ENCODE results near the gene BPGM.
"Not testable (repeated sequence)": the region's sequence is repeated elsewhere in the genome, so short reads cannot be mapped to it uniquely, and the experiment has no call there.

Gene BPGM

DNA sequence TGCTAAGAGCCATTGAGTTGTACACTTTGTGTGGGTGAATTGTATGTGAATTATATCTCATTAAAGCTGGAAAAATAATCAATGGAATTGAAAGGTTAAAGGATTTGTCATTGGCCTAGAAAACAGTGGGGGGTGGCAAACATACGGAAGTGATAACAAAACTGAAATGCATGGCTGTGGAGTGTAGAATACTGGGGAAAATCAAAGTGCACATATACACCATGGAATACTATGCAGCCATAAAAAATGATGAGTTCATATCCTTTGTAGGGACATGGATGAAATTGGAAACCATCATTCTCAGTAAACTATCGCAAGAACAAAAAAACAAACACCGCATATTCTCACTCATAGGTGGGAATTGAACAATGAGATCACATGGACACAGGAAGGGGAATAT lies 18.4 kb downstream of the BPGM start:
- DNase-seq = not testable (repeated sequence)

DNA sequence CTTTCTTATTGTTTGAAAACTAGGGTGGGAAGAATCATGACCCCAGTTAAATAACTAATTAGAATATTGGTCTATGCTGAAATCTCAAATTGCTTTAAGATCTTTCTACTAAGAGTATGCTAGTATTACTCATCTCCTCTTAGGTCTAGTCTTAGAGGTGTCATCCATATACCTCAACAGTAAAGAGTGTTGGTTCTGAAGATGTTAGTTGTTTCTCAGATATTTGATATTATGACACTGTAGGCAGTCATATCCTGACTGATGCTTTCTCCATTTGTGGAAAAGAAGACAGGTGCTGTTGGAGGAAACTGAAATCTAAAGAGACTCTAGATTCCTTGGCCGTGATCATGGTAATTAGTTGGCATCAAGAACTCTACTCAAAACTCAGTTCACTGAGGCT lies 21.2 kb downstream of the BPGM start:
- DNase-seq = peak in 1 of 5 experiments; percentile 57

DNA sequence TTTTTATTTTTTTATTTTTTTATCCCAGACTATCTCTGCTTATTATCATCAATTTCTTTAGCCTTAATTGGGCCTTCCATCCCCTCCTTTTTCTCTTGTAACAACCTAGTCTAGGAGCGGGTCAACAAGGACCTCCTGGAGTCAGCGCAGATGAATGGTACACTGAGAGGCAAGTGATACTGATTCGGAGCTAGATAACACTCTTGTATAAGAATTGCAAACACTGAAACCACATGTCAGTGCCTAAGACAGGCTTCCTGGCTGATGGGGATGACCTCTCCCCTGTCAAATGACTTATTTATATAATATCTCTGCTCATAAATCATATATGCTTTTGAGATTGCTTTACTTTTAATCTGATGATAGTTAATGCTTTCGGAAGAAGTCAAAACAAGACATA lies 22.7 kb downstream of the BPGM start:
- DNase-seq = peak in 1 of 5 experiments; percentile 72

DNA sequence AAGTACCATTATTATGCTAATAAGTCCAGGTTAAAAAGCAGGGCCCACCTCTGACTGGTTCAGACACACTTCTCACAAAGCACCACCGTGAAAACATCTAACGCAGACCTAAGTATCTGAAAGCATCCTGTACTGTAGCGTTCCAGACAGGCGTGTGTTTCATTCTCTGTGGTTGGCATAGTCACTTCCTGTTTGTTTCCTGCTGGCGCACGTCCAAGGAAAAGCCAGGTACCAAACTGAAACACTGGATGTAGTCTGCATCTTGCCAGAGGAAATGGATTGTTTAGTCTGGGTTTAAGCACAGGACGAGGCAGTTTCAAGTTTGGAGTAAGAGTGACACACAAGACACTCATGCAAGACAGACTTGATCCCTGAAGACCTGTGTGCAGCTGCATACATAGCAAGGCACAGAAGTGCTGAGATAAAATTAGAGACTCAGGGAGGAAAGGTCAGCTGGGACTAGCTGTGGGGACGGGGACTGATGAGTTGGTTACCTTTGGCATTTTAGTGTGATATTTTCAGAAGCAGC lies 23.3 kb downstream of the BPGM start:
- peak; percentile 46 to 86 (median 72) for DNase-seq

DNA sequence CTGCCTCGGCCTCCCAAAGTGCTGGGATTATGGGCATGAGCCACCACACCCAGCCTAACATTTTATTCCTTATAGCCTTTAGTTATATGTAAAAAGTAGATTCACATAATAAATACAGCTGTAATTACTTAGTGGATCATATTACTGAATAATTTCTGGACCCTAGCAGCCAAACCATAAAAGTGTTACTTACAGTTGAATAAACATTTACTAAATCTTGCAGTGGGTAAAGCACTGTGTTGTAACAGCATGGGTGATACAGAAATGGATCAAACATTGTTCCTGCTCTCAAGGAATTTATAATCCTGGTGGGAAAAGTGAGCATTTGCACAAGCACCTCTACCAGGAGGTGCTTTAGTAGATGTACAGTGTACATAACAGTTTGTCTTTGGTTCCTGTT lies 25.0 kb downstream of the BPGM start:
- DNase-seq = no peak

DNA sequence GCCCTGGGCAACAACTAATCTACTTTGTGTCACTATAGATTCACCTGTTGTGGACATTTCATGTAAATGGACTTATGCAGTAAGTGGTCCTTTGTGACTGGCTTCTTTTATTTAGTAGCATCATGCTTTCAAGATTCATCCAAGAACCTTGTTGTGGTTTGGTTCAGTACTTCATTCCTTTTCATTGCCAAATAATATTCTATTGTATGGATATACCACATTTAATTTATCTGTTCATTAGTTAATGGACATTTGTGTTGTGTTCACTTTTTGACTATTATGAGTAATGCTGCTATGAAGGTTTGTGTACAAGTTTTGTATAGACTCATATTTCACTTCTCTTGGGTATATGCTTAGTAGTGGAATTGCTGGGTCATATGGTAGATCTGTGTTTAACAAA lies 27.8 kb downstream of the BPGM start:
- DNase-seq = no peak

DNA sequence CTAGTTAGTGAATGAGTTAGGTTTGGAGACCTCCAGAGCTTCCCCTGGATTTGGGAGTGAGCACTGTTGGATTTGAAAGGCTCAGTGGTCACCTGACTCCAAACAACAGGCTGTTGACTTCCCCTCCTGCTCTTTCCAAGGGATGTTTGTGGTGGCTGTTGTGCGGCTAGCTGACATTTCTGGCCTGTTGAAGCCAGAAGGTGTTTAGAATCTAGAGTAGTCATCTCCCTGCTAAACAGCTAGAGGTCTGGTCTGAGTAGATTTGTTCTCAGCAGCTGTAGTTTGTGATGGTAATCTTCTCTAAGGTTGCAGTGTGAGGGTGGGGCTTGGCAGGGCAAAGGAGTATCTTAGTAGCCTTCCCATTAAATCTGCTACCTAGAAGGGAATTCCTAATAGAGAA lies 30.1 kb downstream of the BPGM start:
- DNase-seq = peak in 1 of 5 experiments; percentile 40

DNA sequence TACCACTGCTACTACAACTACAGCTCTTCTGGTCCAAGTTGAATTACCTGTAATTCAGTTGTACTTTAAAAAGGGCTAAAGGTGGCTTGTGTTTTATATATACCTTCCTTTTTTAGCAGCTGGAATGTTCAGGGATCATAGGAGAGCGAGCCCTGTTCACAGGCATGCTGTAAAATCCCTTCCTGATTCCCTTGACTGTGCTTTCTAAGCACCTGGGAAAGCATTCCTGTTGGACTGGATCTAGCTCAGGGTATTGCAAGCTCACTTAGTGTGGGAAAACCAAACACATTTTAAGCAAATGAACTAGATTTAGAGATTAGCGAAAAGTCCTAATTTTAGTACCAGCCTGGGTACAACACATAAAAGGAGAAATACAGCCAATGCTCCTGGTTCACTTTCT lies 31.5 kb downstream of the BPGM start:
- no peak for DNase-seq

DNA sequence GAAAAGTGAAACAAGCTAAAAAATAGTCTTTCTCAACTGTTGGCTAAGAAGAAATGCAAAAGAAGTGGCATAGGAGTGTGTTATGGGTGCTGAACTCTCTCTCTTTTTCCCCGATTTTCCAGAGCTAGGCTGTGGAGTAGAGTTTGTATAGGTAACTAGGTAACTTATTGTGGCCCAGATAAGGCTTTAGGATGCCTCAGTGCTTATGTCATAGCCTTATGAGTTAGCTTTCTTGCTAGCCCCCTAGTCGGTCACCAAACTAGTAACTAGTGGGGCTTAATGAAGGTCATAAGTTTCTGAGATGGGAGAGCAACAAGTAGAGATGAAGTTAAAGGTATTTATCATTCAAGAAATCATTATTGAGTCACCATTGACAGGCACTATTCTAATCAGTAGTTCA lies 32.4 kb downstream of the BPGM start:
- no peak for DNase-seq

DNA sequence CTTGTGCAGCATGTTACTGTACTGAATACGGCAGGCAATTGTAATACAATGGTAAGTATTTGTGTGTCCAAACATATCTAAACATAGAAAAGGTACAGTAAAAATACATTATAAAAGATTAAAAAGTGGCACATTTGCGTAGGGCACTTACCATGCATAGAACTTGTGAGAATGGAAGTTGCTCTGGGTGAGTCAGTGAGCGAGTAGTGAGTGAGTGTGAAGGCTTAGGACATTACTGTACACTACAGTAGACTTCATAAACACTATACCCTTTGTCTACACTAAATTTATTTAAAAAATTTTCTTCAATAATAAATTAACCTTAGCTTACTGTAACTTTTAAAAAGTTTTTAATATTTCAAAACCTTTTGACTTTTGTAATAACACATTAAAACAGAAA lies 37.5 kb downstream of the BPGM start:
- no peak for DNase-seq

DNA sequence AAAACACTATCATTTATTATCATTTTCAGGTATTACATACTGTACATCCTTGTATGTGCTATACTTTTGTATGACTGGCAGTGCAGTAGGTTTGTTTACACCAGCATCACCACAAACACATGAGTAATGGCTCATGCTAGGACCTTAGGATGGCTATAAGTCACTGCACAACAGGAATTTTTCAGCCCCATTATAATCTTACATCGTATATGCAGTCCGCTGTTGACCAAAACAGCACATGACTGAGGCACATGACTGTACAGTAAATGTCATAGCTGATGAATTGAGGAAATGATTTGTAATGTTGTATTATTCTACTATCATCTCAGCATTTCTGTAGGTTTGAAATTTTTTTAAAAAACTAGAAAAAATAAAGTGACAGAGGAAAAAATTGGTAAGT lies 38.6 kb downstream of the BPGM start:
- no peak for DNase-seq

DNA sequence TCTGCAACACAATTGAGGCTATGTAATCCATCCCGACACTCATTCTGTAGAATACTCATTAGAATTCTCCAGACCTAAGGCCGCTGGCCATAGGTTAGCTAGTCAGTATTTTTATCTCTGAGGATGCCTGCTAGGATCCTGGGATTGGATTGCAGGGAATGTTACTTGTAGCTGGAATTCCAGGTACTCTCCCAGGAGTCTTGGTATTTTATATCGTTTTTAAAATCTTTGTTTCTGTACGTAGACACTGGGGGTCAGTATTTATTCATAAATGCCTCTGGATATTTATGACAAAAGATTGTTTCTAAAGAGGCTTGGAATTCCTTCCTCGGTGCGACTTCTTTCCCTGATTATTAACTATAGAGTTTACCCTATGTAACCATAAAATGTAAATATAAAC lies 40.1 kb downstream of the BPGM start:
- DNase-seq = no peak

DNA sequence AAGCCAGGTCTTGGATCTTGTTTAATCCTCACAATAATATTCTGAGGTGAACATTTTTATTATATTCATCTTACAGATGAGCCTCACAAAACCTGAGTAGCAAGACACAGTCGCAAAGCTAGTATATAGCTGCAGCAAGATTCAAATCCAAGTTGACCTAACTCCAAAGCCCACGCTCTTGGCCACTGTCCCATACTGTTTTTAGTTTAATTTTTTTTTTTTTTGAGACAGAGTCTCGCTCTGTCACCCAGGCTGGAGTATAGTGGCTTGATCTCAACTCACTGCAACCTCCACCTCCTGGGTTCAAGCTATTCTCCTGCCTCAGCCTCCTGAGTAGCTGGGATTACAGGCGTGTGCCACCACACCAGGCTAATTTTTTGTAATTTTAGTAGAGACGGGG lies 42.9 kb downstream of the BPGM start:
- not testable (repeated sequence) for DNase-seq

DNA sequence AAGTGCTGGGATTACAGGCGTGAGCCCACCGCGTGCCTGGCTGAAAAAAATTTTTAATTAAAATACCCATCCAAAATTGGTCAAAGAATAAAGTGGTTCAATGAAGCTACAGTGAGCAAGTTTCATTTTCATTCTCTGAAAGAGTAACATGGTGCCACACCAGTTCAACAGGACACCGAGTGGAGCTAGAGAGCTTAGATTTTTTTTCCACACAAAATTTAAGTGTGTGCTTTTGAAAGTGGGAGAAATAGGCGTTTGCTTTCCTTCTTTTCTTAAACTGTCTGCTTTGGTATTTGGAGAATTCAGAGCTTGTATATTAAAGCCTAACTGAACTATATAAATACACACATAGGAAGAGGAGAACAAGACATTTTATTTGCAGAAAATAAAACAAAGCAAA lies 43.4 kb downstream of the BPGM start:
- DNase-seq = peak in 1 of 5 experiments; percentile 62

DNA sequence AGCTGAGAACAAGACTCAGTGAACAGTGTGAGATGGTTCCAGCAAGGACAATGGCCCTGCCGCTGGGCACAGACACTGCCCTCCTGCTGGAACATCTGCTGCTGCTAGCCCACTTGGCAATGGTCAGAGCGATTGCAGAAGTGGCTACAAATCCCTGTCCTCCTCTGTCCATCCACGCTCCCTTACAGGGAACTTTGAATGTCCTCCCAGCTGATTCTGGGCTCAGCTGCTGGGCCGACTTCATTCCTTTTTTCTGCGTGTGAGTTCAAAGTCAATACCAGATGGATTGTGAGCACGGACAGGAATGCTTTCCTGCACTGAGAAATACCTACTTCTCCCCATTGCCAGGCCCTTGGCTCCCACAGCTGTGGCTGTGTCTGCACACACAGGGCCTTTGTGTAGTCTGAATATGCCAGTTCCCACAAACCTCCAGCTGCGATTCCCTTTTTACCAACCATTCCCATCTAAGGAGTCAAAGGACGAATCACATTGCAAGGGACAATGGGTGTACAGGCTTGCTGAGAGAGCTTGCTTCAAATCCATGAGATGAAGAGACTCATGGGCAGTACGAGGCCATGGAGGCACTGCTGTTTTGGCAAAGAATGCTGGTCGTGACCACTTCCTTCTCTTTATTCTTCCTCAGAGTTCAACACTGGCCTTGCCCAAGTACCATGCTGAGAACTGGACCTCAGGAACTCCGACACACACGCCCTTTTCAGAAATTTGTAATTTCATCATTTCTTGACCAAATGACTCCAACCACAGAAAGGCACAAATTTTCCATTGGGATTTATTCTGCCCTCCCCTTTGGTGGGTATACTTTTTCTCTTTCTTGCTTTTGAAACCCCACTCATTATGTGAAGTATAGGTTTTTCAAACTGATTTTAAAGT lies 44.2 kb downstream of the BPGM start:
- no peak for DNase-seq

DNA sequence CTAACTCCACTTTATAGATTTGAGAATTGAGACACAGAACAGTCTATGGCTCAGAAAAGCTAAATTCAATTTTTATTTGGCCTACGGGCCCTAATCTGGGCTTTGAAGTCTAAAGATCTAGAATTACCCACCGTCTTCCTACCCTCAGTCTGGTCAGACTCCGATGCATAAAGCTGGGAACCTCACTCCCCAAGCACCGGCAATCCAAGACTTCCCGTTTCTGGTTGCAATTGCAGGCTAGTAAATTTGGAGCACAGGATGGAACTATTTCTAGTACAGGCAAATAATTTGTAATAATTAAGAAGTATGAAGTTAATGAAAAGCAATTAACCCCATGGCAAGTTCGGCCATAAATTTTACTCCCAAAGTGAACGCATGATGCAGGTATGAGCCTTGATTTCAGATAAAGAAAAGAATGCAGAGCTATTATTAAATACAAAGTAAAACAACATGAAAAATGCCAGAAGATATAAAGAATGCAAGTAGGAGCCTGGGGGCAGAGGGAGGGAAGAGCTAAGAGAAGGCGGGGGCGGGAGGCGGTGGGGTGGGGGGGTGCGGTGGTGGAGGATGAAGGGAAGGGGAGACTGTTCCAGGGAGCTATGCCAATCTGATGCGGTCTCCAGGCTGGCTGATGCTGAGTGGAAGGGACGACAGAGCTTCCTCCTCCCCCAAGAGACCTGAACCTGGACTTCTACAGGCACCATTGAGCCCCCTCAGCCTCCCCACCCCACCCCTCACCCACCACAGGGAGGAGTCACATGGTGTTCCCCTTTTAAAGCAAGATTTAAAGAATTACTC lies 45.1 kb downstream of the BPGM start:
- DNase-seq = no peak

DNA sequence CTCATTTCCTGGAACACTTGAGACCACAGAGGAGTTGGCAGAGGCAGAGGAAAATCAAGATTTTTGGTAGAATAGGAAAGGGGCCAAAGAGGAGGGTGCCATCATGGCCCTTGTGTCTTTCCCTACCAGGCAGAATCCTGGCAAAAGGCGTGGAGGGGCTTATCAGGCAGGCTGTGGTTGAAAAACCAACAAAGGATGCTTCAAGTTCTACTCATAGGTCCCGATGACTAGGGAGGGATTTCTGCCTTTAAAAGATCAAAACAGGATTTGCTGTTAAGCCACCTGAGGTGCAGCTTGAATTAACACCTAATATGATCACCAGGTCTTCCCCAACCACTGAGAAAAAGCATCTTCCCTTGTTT lies 45.7 kb downstream of the BPGM start:
- no peak for DNase-seq

DNA sequence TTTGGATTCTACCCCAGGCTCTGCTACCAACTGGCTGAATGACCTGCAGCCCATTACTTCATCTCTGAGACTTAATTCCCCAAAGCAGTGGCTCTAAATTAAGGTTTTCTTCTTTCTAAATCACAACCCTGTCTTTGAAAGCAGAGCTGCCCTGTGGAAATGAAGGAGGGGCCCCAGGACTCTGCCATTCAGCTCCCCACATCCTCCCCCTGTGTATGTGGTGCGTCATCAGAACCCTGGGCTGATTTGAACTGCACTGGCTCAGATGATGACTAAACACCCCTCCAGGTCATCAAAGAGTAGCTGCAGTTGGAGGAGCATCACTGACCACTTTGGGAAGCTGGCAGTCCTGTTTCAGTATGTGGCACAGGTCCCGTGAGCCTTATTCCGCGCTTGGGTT lies 46.6 kb downstream of the BPGM start:
- peak in 1 of 5 experiments; percentile 60 for DNase-seq

DNA sequence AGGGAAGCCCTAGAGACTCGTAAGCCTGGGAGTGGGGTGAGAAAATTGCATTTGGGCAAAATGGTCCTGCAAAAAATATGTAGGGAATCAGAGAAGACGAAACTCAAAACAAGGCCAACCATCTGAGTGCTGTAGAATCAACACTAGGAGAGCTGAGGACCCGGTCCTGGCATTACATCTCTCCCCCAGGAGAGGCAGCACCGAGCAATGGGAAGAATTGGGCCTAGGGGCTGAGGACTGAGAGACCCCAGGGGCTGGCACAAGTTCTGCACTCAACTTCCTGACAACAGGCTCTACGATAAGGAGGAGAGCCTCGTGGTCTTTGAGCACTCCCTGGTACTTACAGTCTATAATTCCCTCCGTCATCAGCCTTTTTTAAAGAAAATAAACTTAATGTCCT lies 47.6 kb downstream of the BPGM start:
- no peak for DNase-seq

DNA sequence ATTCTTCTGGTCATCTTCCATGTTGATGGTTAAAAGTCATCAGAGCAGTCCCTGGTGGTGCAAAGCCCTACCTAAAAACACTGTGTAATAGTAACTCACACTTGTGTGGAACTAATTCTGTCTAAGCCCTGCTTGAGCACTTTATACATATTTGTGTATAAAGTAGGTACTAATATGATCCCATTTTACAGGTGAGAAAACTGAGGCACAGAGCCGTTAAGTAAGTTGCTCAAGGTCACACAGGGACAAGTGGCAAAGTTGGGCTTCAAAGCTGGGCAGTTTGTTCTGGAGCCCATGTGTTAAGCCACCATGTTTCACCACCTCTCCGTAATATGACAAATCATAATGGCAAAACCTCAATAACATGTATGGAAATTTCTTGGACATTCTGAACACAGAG lies 48.1 kb downstream of the BPGM start:
- no peak for DNase-seq

DNA sequence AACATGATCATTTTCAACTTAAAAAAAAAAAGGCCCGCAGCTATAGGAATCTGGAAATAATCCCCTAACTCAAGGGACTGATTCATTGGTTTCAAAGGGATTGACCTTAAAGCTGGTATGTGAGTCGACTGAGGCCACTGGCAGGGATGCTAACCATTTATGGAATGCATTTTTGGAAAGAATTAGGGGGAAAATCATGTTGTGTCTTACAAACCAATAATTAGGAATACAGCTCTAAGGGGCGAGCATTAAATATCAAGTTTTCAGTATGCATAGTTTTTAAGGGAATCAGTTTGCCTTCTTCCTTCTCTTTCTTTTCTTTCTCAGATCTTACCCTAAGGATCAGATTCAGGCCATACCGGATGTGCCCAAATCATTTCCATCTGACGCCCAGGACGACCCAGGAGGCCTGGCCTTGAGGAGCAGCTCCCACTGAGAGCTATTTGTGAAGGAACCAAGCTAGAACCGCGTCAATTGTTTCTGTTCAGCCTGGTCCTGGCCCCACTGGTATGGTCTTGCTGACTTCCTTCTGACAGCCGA lies 48.7 kb downstream of the BPGM start:
- DNase-seq = no peak

DNA sequence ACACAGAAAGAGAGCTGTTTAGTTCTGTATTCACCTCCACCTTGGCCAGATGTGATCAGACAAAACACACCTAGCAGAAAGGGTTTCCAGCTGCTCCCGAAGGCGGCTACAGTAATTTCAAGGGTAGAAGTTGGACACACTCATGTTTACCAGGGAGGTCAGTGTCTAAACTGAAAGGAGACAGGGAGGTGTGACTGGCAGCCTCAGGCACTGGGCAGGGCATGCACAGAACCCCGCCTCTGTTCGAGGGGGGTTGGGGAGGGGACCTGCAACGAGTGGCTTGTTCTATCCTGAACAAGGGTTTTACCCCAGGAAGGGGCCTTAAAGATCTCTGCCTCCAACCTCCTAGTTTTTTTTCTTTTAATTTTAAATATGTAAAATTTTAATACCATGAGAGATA lies 49.6 kb downstream of the BPGM start:
- DNase-seq = no peak

DNA sequence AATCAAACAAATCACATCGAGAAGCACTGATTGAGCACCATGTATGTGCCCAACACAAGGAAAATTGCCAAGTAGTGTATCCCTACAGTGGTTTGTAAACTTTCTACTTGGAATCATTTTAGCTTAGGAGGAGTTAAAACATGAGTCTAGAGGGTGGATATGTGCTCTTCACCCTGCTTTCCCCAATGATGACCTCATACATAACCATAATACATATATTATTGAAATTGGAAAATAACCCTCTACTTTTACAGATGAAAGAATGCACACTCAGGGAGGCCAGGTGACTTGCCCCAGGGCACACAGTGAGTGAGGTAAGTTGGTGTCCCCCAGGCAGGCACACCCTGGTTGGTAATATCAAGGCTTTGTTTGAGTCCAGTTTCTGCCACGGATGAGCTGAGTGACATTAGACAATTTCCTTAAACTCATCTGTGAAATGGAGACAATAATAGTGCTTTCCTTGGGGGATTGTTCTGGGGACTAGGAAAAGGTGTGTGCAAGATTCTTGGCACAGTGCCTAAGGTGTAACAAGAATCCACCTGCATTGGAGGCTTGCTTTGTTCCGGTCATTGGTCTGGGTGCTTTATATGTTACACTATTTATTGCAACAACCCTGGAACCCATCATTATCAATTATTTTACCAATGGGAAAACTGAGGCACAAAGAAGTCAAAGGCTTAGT lies 50.7 kb downstream of the BPGM start:
- no peak for DNase-seq
